GM23338 (cell line): ENCODE data around the gene RALGPS1. TPM values are rescaled to one million over a fixed set of nuclear protein-coding genes. Genes with fewer than 3 reads are reported as not detected.
A peak's percentile ranks its signal among the peaks of the same experiment; 100 is the strongest.

Experiments used
- ATAC-seq: fragments of 200-7000 bp; cut with Tn5 transposase; 3 replicates; pipeline ENCODE4 v1.9.1; 2020
- DNase-seq: peaks from one replicate; pipeline ENCODE4 v3.0.0-alpha.2; 2015; ENCODE audit warnings: low spot score
- H2AFZ ChIP-seq: fragments of 200-600 bp; sonication (generic); 2 replicates; pipeline ENCODE4 v1.8.0; 2016; ENCODE audit warnings: antibody characterized with exemption, mild to moderate bottlenecking, moderate library complexity
- H3F3A ChIP-seq: fragments of 200-600 bp; sonication (generic); replicated peaks from 2 replicates; pipeline ENCODE4 v1.8.0; 2017; ENCODE audit warnings: antibody characterized with exemption, mixed run types, low read depth
- H3K27ac ChIP-seq: fragments of 200-600 bp; sonication (generic); 2 replicates; pipeline ENCODE4 v1.6.1; 2016; ENCODE audit warnings: low read depth
- H3K27me3 ChIP-seq: fragments of 200-600 bp; sonication (generic); 2 replicates; pipeline ENCODE4 v1.8.0; 2016; ENCODE audit warnings: mild to moderate bottlenecking, mixed run types, moderate library complexity; ENCODE audit not compliant: insufficient read depth
- H3K36me3 ChIP-seq: fragments of 200-600 bp; sonication (generic); 2 replicates; pipeline ENCODE4 v1.8.0; 2016; ENCODE audit warnings: mild to moderate bottlenecking; ENCODE audit not compliant: insufficient read depth
- H3K4me1 ChIP-seq: fragments of 200-600 bp; sonication (generic); 2 replicates; pipeline ENCODE4 v1.8.0; 2016; ENCODE audit warnings: mild to moderate bottlenecking, moderate library complexity; ENCODE audit not compliant: insufficient read depth
- H3K4me2 ChIP-seq: fragments of 200-600 bp; sonication (generic); 2 replicates; pipeline ENCODE4 v1.7.1; 2017; ENCODE audit warnings: mixed run types
- H3K4me3 ChIP-seq: fragments of 200-600 bp; sonication (generic); 2 replicates; pipeline ENCODE4 v1.6.1; 2016; ENCODE audit warnings: mixed run types
- H3K79me2 ChIP-seq: fragments of 200-600 bp; sonication (generic); replicated peaks from 2 replicates; pipeline ENCODE4 v1.8.0; 2017; ENCODE audit warnings: mild to moderate bottlenecking; ENCODE audit not compliant: insufficient read depth
- H3K9me2 ChIP-seq: fragments of 200-600 bp; sonication (generic); 2 replicates; pipeline ENCODE4 v1.8.0; 2017; ENCODE audit not compliant: insufficient read depth
- H4K20me1 ChIP-seq: fragments of 200-600 bp; sonication (generic); replicated peaks from 2 replicates; pipeline ENCODE4 v1.8.0; 2017; ENCODE audit warnings: mild to moderate bottlenecking; ENCODE audit not compliant: insufficient read depth
- H3K27ac Mint-ChIP-seq: 2 replicates; pipeline ENCODE4 v1.8.0; 2020; ENCODE audit warnings: inconsistent platforms, mild to moderate bottlenecking, moderate library complexity, mixed read lengths
- H3K27me3 Mint-ChIP-seq: 3 replicates; pipeline ENCODE4 v1.8.0; 2022; ENCODE audit warnings: low read depth, mild to moderate bottlenecking, moderate library complexity, mixed read lengths, inconsistent platforms; ENCODE audit not compliant: insufficient read depth, poor library complexity
- H3K36me3 Mint-ChIP-seq: 3 replicates; pipeline ENCODE4 v1.8.0; 2021; ENCODE audit warnings: low read depth, mild to moderate bottlenecking, inconsistent platforms, moderate library complexity, mixed read lengths
- H3K4me1 Mint-ChIP-seq: 3 replicates; pipeline ENCODE4 v1.8.0; 2020; ENCODE audit warnings: mild to moderate bottlenecking, inconsistent platforms, mixed read lengths
- H3K4me3 Mint-ChIP-seq: 3 replicates; pipeline ENCODE4 v1.8.0; 2021; ENCODE audit warnings: moderate library complexity, mild to moderate bottlenecking, inconsistent platforms, mixed read lengths
- H3K9me3 Mint-ChIP-seq: 3 replicates; pipeline ENCODE4 v1.8.0; 2020; ENCODE audit warnings: moderate library complexity, mild to moderate bottlenecking, inconsistent platforms, mixed read lengths
- CREB1 ChIP-seq: fragments of 250-450 bp; sonication (Bioruptor Pico); IDR thresholded peaks from 2 replicates; pipeline ENCODE4 v1.5.0; 2020; ENCODE audit warnings: low read depth, mild to moderate bottlenecking, moderate library complexity
- CTCF ChIP-seq, 2 experiments: fragments of 200-600 bp in 1 of 2; sonication (generic) in 1 of 2; conservative IDR thresholded peaks; 2 replicates each; pipeline versions ENCODE4 v1.5.1 to v1.6.1; 2016 to 2017; ENCODE audit warnings: antibody characterized with exemption in 2 of 2, low read depth in 2 of 2, mild to moderate bottlenecking in 2 of 2, moderate library complexity in 1 of 2
- EZH2 ChIP-seq: fragments of 200-600 bp; sonication (generic); IDR thresholded peaks from one replicate; pipeline ENCODE4 v1.8.0; 2017; ENCODE audit warnings: antibody characterized with exemption, mild to moderate bottlenecking, low read depth; ENCODE audit not compliant: unreplicated experiment
- EZH2phosphoT487 ChIP-seq: fragments of 200-600 bp; sonication (generic); IDR thresholded peaks from one replicate; pipeline ENCODE4 v1.8.1; 2018; ENCODE audit warnings: antibody characterized with exemption; ENCODE audit not compliant: unreplicated experiment
- JUNB ChIP-seq: IDR thresholded peaks from one replicate; pipeline ENCODE4 v1.6.1; 2016; ENCODE audit warnings: antibody characterized with exemption; ENCODE audit not compliant: unreplicated experiment
- NANOG ChIP-seq: IDR thresholded peaks from 2 replicates; pipeline ENCODE4 v1.6.1; 2016; ENCODE audit warnings: antibody characterized with exemption, borderline replicate concordance
- POLR2AphosphoS5 ChIP-seq: IDR thresholded peaks from 2 replicates; pipeline ENCODE4 v1.6.1; 2016; ENCODE audit warnings: antibody characterized with exemption, low read depth
- STAT1 ChIP-seq: IDR thresholded peaks from one replicate; pipeline ENCODE4 v1.6.1; 2016; ENCODE audit warnings: antibody characterized with exemption; ENCODE audit not compliant: unreplicated experiment
- ZNF114 ChIP-seq: fragments of 250-450 bp; sonication (Bioruptor Pico); IDR thresholded peaks from 2 replicates; pipeline ENCODE4 v1.5.0; 2020; ENCODE audit warnings: mild to moderate bottlenecking, moderate library complexity
- ZNF331 ChIP-seq: fragments of 250-450 bp; sonication (Bioruptor Pico); IDR thresholded peaks from 2 replicates; pipeline ENCODE4 v1.5.0; 2020; ENCODE audit warnings: low read depth, mild to moderate bottlenecking, moderate library complexity
- ZNF462 ChIP-seq: fragments of 250-450 bp; sonication (Bioruptor Pico); IDR thresholded peaks from 2 replicates; pipeline ENCODE4 v1.5.0; 2020; ENCODE audit warnings: mild to moderate bottlenecking, moderate library complexity
- polyA plus RNA-seq: library from polyadenylated mRNA; unstranded; fragments of >200 nt; fragmentation: Nextera tagmentation; extraction: Ambion mirVana; gene quantifications from 2 replicates; pipeline ENCODE4 v1.2.1, GENCODE V29; 2016
- total RNA-seq: library from RNA; depleted of rRNA; stranded (reverse); fragments of >200 nt; shearing (Covaris generic); gene quantifications from 2 replicates; pipeline ENCODE4 v1.2.3, GENCODE V29; 2014
- TF ChIP-seq, protein P1 (sequence below): IDR thresholded peaks from one replicate; pipeline ENCODE4 v1.6.1; 2018; ENCODE audit warnings: antibody characterized with exemption; ENCODE audit not compliant: unreplicated experiment
- TF ChIP-seq, protein P2 (sequence below): IDR thresholded peaks from 2 replicates; pipeline ENCODE4 v1.6.1; 2016; ENCODE audit warnings: antibody characterized with exemption

The RALGPS1 gene
- total and polyA plus RNA-seq, 2 experiments from 2014 or later: 18.2 to 57.1 TPM

DNA sequence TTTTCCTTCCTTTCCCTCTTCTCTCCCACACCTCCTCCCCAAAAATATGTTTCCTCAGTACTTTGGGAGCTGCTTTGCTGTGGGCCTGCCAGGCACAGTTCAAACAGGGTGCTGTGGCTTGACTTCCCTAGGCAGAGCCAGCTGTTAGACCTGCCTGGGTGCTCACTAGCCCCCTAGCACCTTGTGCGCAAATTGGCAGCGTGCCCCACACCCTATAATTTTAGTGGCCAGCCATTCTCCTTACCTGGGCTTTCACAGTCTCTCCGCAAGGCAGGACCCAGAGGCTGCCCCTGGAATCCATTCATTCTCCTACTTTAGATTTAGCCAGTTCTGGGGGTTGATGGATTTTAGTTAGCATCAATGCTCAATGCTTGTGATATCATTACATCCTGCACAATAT lies 135.6 kb downstream of the RALGPS1 start:
- Histone ChIP-seq H3K4me3 (no peak overlapping the region), H2AFZ (no peak overlapping the region), H3K36me3 (no peaks in the 10 kb centered on the region), H3K27me3 (no peaks in the 10 kb centered on the region), H4K20me1 (0 out of 2 replicates have a peak, but pooled peaks cover 4% of the 10 kb centered on the region), H3K27ac (no peak overlapping the region), H3K4me1 (no peaks in the 10 kb centered on the region), H3K4me2 (no peak overlapping the region), H3F3A (no peaks in the 10 kb centered on the region), H3K79me2 (no peaks in the 10 kb centered on the region), H3K9me2 (no peaks in the 10 kb centered on the region)
- H3K4me1 Mint-ChIP-seq: no peaks in the 10 kb centered on the region
- no peak overlapping the region for H3K4me3 Mint-ChIP-seq
- ATAC-seq (no peak), DNase-seq (no peak)
- H3K27ac Mint-ChIP-seq: 0 out of 2 replicates have a peak overlapping the region, but pooled peaks have one; percentile 42
- peaks cover 6% of the 10 kb centered on the region for H3K27me3 Mint-ChIP-seq
- TF ChIP-seq NANOG (no peak), JUNB (no peak), EZH2 (no peak), POLR2AphosphoS5 (no peak), CREB1 (CRISPR knock-in tag) (no peak), ZNF462 (CRISPR knock-in tag) (no peak), CTCF (conservative IDR thresholded peaks at IDR 0.05; ENCODE audit: low read depth in 2 of 2) (no peak), ZNF331 (CRISPR knock-in tag) (no peak), EZH2phosphoT487 (no peak), STAT1 (no peak), ZNF114 (CRISPR knock-in tag) (no peak)
- TF ChIP-seq, protein P1, sequence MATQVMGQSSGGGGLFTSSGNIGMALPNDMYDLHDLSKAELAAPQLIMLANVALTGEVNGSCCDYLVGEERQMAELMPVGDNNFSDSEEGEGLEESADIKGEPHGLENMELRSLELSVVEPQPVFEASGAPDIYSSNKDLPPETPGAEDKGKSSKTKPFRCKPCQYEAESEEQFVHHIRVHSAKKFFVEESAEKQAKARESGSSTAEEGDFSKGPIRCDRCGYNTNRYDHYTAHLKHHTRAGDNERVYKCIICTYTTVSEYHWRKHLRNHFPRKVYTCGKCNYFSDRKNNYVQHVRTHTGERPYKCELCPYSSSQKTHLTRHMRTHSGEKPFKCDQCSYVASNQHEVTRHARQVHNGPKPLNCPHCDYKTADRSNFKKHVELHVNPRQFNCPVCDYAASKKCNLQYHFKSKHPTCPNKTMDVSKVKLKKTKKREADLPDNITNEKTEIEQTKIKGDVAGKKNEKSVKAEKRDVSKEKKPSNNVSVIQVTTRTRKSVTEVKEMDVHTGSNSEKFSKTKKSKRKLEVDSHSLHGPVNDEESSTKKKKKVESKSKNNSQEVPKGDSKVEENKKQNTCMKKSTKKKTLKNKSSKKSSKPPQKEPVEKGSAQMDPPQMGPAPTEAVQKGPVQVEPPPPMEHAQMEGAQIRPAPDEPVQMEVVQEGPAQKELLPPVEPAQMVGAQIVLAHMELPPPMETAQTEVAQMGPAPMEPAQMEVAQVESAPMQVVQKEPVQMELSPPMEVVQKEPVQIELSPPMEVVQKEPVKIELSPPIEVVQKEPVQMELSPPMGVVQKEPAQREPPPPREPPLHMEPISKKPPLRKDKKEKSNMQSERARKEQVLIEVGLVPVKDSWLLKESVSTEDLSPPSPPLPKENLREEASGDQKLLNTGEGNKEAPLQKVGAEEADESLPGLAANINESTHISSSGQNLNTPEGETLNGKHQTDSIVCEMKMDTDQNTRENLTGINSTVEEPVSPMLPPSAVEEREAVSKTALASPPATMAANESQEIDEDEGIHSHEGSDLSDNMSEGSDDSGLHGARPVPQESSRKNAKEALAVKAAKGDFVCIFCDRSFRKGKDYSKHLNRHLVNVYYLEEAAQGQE: no peak
- TF ChIP-seq, protein P2, sequence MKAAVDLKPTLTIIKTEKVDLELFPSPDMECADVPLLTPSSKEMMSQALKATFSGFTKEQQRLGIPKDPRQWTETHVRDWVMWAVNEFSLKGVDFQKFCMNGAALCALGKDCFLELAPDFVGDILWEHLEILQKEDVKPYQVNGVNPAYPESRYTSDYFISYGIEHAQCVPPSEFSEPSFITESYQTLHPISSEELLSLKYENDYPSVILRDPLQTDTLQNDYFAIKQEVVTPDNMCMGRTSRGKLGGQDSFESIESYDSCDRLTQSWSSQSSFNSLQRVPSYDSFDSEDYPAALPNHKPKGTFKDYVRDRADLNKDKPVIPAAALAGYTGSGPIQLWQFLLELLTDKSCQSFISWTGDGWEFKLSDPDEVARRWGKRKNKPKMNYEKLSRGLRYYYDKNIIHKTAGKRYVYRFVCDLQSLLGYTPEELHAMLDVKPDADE: no peak
- no peaks in the 10 kb centered on the region for H3K9me3 Mint-ChIP-seq
- no peaks in the 10 kb centered on the region for H3K36me3 Mint-ChIP-seq
